Measurements from ENCODE around the gene C11orf97.

The C11orf97 gene

GRCh38 chr11:94537031-94537600 is 24.9 kb downstream of the C11orf97 start:
- no peaks in the 10 kb centered on the region for H3K4me1 ChIP-seq (ENCODE audit: control insufficient read depth, insufficient read depth, low read length)
- H3K4me3 ChIP-seq (ENCODE audit: low read depth, low read length): no peak overlapping the region
- TF ChIP-seq ZNF449 (tag by site-specific recombination; IDR thresholded peaks at IDR 0.05): no peak
- TF ChIP-seq SP2 (tag by site-specific recombination; IDR thresholded peaks at IDR 0.05): no peak
- H3K9me3 ChIP-seq (ENCODE audit: control insufficient read depth, insufficient read depth, low read depth, low read length): no peaks in the 10 kb centered on the region
- no peaks in the 10 kb centered on the region for H3K36me3 ChIP-seq (ENCODE audit: control insufficient read depth in 2 of 2, insufficient read depth in 1 of 2, low read length in 2 of 2)
- CTCF ChIA-PET: interaction anchor here (0.6 to 1.6 kb wide), 2 partner anchors 11 to 533 kb away, joined by 3 to 5 read pairs; no protein-coding TSS in a partner anchor
- POLR2A ChIA-PET: no interaction called here
- no peak overlapping the region for H3K27ac ChIP-seq (ENCODE audit: extremely low read depth, low read depth, low read length)

GRCh38 chr11:94539420-94539819 is 27.2 kb downstream of the C11orf97 start:
- Histone ChIP-seq H3K4me1 (ENCODE audit: control insufficient read depth, insufficient read depth, low read length) (no peaks in the 10 kb centered on the region), H3K4me3 (ENCODE audit: low read depth, low read length) (no peak overlapping the region), H3K9me3 (ENCODE audit: control insufficient read depth, insufficient read depth, low read depth, low read length) (no peaks in the 10 kb centered on the region), H3K36me3 (ENCODE audit: control insufficient read depth in 2 of 2, insufficient read depth in 1 of 2, low read length in 2 of 2) (no peaks in the 10 kb centered on the region), H3K27ac (ENCODE audit: extremely low read depth, low read depth, low read length) (no peak overlapping the region)
- no peak for TF ChIP-seq ZNF561 (tag by site-specific recombination; IDR thresholded peaks at IDR 0.05; ENCODE audit: borderline replicate concordance)
- TF ChIP-seq ZBTB11 (tag by site-specific recombination; conservative IDR thresholded peaks at IDR 0.05; ENCODE audit: low read depth): no peak
- no peak for TF ChIP-seq ZNF426 (tag by site-specific recombination; IDR thresholded peaks at IDR 0.05)
- TF ChIP-seq, protein P1, sequence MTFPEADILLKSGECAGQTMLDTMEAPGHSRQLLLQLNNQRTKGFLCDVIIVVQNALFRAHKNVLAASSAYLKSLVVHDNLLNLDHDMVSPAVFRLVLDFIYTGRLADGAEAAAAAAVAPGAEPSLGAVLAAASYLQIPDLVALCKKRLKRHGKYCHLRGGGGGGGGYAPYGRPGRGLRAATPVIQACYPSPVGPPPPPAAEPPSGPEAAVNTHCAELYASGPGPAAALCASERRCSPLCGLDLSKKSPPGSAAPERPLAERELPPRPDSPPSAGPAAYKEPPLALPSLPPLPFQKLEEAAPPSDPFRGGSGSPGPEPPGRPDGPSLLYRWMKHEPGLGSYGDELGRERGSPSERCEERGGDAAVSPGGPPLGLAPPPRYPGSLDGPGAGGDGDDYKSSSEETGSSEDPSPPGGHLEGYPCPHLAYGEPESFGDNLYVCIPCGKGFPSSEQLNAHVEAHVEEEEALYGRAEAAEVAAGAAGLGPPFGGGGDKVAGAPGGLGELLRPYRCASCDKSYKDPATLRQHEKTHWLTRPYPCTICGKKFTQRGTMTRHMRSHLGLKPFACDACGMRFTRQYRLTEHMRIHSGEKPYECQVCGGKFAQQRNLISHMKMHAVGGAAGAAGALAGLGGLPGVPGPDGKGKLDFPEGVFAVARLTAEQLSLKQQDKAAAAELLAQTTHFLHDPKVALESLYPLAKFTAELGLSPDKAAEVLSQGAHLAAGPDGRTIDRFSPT (tag by site-specific recombination; IDR thresholded peaks at IDR 0.05): no peak
- TF ChIP-seq ZNF664 (tag by site-specific recombination; IDR thresholded peaks at IDR 0.05): no peak
- no peak for TF ChIP-seq ZNF114 (tag by site-specific recombination; IDR thresholded peaks at IDR 0.05)
- TF ChIP-seq OVOL3 (tag by site-specific recombination; IDR thresholded peaks at IDR 0.05): no peak
- no peak for TF ChIP-seq ZNF274 (IDR thresholded peaks at IDR 0.05; ENCODE audit: low read length)
- no peak for TF ChIP-seq ZNF274 (tag by site-specific recombination; IDR thresholded peaks at IDR 0.05; ENCODE audit: borderline replicate concordance)
- TF ChIP-seq ZNF366 (tag by site-specific recombination; conservative IDR thresholded peaks at IDR 0.05): no peak
- TF ChIP-seq ZEB2 (tag by site-specific recombination; IDR thresholded peaks at IDR 0.05): no peak
- TF ChIP-seq ZNF623 (tag by site-specific recombination; IDR thresholded peaks at IDR 0.05): no peak
- no peak for TF ChIP-seq ZNF571 (tag by site-specific recombination; IDR thresholded peaks at IDR 0.05)
- TF ChIP-seq ZNF133 (tag by site-specific recombination; IDR thresholded peaks at IDR 0.05): no peak
- ChIA-PET CTCF (interaction anchor here (1.1 kb wide), 2 partner anchors 13 to 18 kb away, joined by 4 to 5 read pairs; no protein-coding TSS in a partner anchor), POLR2A (no interaction called here)
